Vagina (tissue), 2 donors: ENCODE measurements around the gene CFAP251.

Source experiments
- CTCF ChIP-seq, 3 experiments: fragments of 450-650 bp in 2 of 3; fragments of 200-600 bp in 1 of 3; sonication (generic) in 1 of 3; IDR thresholded peaks; one replicate each; pipeline ENCODE4 v1.5.1; 2017 to 2019; ENCODE audit warnings: antibody characterized with exemption in 3 of 3, mild to moderate bottlenecking in 2 of 3, moderate library complexity in 2 of 3
- POLR2AphosphoS5 ChIP-seq, 2 donors: sonication (generic); formaldehyde crosslinking; IDR thresholded peaks; one replicate each; pipeline ENCODE4 v1.9.0; 2017; ENCODE audit warnings: antibody characterized with exemption in 2 of 2, mild to moderate bottlenecking in 2 of 2, low read depth in 1 of 2; ENCODE audit not compliant: insufficient read depth in 1 of 2

DNA sequence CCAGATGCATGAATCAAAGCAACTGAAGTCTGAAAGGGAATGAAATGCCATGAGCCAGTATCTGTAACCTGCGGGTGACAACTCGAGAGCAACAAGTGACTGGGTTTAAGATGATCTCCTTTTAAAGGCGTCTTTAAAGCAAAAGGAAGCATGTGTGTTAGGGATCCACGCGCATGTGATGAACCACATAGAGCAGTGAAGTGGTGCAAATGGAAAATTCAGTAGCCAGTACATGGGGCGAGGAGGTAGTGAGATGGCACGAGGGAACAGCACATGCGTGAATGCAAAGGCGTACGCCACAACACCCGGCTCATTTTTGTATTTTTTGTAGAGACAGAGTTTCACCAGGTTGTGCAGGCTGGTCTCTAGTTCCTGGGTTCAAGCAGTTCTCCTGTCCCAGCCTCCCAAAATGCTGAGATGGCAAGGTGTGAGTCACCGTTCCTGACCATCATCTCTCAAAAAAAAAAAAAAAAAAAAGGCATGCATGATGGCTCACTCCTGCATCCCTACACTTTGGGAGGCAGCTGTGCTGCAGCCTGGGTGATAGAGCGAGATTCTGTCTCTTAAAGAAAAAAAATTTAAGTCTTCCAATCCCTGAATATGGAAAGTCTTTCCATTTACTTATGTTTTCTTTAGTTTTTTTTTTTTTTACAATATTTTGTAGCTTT, 78.7 kb downstream of the CFAP251 start:
- TF ChIP-seq CTCF (IDR thresholded peaks at IDR 0.05), result no peak
- no peak for TF ChIP-seq POLR2AphosphoS5 (IDR thresholded peaks at IDR 0.05; ENCODE audit: insufficient read depth in 1 of 2, low read depth in 1 of 2)
